PC-9 (cell line): ENCODE data around the gene ACVR1.

Source experiments
- EZH2 ChIP-seq: fragments of 200-600 bp; sonication (generic); IDR thresholded peaks from 2 replicates; pipeline ENCODE4 v1.8.0; 2017; ENCODE audit warnings: antibody characterized with exemption, low read depth
- TF ChIP-seq, protein P1 (sequence below): fragments of 200-600 bp; sonication (generic); conservative IDR thresholded peaks from 2 replicates; pipeline ENCODE4 v1.6.1; 2017; ENCODE audit warnings: mixed run types, antibody characterized with exemption, mild to moderate bottlenecking, moderate library complexity

DNA sequence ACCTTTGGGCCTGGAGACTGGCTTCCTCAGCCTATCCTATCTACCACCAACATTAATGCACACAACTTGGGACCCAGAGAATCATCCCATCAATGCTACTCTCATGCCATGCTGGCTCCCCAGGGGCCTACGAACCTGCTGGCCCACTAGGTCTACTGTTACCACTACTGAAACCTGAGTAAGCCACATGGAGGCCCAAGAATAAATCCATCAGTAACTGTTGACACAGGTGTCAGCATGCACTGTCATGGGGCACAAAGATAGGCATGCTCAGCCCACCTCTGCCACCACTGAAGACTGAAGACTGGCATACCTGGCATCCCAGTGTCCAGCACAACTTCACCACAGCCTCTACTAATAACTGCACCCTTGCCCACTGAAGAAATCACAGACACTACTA lies 176.3 kb downstream of the ACVR1 start:
- TF ChIP-seq, protein P1, sequence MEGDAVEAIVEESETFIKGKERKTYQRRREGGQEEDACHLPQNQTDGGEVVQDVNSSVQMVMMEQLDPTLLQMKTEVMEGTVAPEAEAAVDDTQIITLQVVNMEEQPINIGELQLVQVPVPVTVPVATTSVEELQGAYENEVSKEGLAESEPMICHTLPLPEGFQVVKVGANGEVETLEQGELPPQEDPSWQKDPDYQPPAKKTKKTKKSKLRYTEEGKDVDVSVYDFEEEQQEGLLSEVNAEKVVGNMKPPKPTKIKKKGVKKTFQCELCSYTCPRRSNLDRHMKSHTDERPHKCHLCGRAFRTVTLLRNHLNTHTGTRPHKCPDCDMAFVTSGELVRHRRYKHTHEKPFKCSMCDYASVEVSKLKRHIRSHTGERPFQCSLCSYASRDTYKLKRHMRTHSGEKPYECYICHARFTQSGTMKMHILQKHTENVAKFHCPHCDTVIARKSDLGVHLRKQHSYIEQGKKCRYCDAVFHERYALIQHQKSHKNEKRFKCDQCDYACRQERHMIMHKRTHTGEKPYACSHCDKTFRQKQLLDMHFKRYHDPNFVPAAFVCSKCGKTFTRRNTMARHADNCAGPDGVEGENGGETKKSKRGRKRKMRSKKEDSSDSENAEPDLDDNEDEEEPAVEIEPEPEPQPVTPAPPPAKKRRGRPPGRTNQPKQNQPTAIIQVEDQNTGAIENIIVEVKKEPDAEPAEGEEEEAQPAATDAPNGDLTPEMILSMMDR = no peak
- no peak for TF ChIP-seq EZH2
